Measurements from ENCODE around the gene JAKMIP1.

JAKMIP1 gene

GRCh38 chr4:6197433-6198174, 2.7 kb downstream of the JAKMIP1 start:
- in situ Hi-C loops (cut with HindIII; ENCODE audit: low sequenced_read_pairs): no loop called here
- H3K4me3 ChIP-seq (ENCODE audit: low read depth, low read length): no peak overlapping the region
- no peak for DNase-seq (ENCODE audit: low read depth, low spot score)
- TF ChIP-seq CTCF (IDR thresholded peaks at IDR 0.05; ENCODE audit: low read depth, low read length): no peak

- in situ Hi-C loops (cut with HindIII; ENCODE audit: low sequenced_read_pairs): no loop called here
- DNase-seq (ENCODE audit: low read depth, low spot score): no peak
- no peak overlapping the region for H3K4me3 ChIP-seq (ENCODE audit: low read depth, low read length)
- no peak for TF ChIP-seq CTCF (IDR thresholded peaks at IDR 0.05; ENCODE audit: low read depth, low read length)
Measured at GRCh38 chr4:6196871-6197270, 3.5 kb downstream of the JAKMIP1 start.

GRCh38 chr4:6196324-6196723, 4.0 kb downstream of the JAKMIP1 start:
- TF ChIP-seq CTCF (IDR thresholded peaks at IDR 0.05; ENCODE audit: low read depth, low read length): no peak
- no peak overlapping the region for H3K4me3 ChIP-seq (ENCODE audit: low read depth, low read length)
- no peak for DNase-seq (ENCODE audit: low read depth, low spot score)
- in situ Hi-C loops (cut with HindIII; ENCODE audit: low sequenced_read_pairs): no loop called here

- in situ Hi-C loops (cut with HindIII; ENCODE audit: low sequenced_read_pairs): no loop called here
- no peak for TF ChIP-seq CTCF (IDR thresholded peaks at IDR 0.05; ENCODE audit: low read depth, low read length)
- H3K4me3 ChIP-seq (ENCODE audit: low read depth, low read length): no peak overlapping the region
- DNase-seq (ENCODE audit: low read depth, low spot score): no peak
Measured at GRCh38 chr4:6195602-6196319, 4.6 kb downstream of the JAKMIP1 start.

GRCh38 chr4:6194458-6195195, 5.7 kb downstream of the JAKMIP1 start:
- no peak overlapping the region for H3K4me3 ChIP-seq (ENCODE audit: low read depth, low read length)
- no peak for DNase-seq (ENCODE audit: low read depth, low spot score)
- TF ChIP-seq CTCF (IDR thresholded peaks at IDR 0.05; ENCODE audit: low read depth, low read length): no peak
- in situ Hi-C loops (cut with HindIII; ENCODE audit: low sequenced_read_pairs): no loop called here

GRCh38 chr4:6193399-6193798, 7.0 kb downstream of the JAKMIP1 start:
- H3K4me3 ChIP-seq (ENCODE audit: low read depth, low read length): no peak overlapping the region
- no peak for TF ChIP-seq CTCF (IDR thresholded peaks at IDR 0.05; ENCODE audit: low read depth, low read length)
- in situ Hi-C loops (cut with HindIII; ENCODE audit: low sequenced_read_pairs): no loop called here
- DNase-seq (ENCODE audit: low read depth, low spot score): no peak
